Measurements from ENCODE around the gene ARMH4. TPM values are rescaled to one million over a fixed set of nuclear protein-coding genes. Genes with fewer than 3 reads are reported as not detected.

The ARMH4 gene
- total RNA-seq, 1 donor from 2014 or later = not detected

GRCh38 chr14:58100735-58101368 is 51.2 kb downstream of the ARMH4 start:
- intact Hi-C loops (cut with micrococcal nuclease) = no loop called here
- DNase-seq (no peak), ATAC-seq (ENCODE audit: low read depth) (no peak)
- no peaks in the 10 kb centered on the region for H3K36me3 Mint-ChIP-seq (ENCODE audit: low read depth)
- no peak overlapping the region for H3K27ac Mint-ChIP-seq
- no peak for TF ChIP-seq CTCF (IDR thresholded peaks at IDR 0.05)
- H3K4me3 Mint-ChIP-seq = no peak overlapping the region
- POLR2A ChIA-PET = no interaction called here
- H3K9me3 Mint-ChIP-seq = no peaks in the 10 kb centered on the region
- no peaks in the 10 kb centered on the region for H3K4me1 Mint-ChIP-seq
- no peaks in the 10 kb centered on the region for H3K27me3 Mint-ChIP-seq
- CTCF ChIA-PET = no interaction called here

- TF ChIP-seq CTCF (IDR thresholded peaks at IDR 0.05) = no peak
- Mint-ChIP-seq H3K4me1 (no peaks in the 10 kb centered on the region), H3K27me3 (peaks cover 2% of the 10 kb centered on the region), H3K27ac (no peak overlapping the region), H3K9me3 (no peaks in the 10 kb centered on the region), H3K4me3 (no peak overlapping the region), H3K36me3 (ENCODE audit: low read depth) (no peaks in the 10 kb centered on the region)
- CTCF ChIA-PET = no interaction called here
- POLR2A ChIA-PET = no interaction called here
- intact Hi-C loops (cut with micrococcal nuclease) = no loop called here
- DNase-seq (no peak), ATAC-seq (ENCODE audit: low read depth) (no peak)
Measured at GRCh38 chr14:58099682-58100081, 52.3 kb downstream of the ARMH4 start.

- H3K9me3 Mint-ChIP-seq = no peaks in the 10 kb centered on the region
- H3K4me1 Mint-ChIP-seq = no peaks in the 10 kb centered on the region
- ChIA-PET POLR2A (no interaction called here), CTCF (no interaction called here)
- H3K27ac Mint-ChIP-seq = no peak overlapping the region
- ATAC-seq (ENCODE audit: low read depth) = no peak
- intact Hi-C loops (cut with micrococcal nuclease) = no loop called here
- H3K36me3 Mint-ChIP-seq (ENCODE audit: low read depth) = no peaks in the 10 kb centered on the region
- no peak overlapping the region for H3K4me3 Mint-ChIP-seq
- DNase-seq = no peak
- no peak for TF ChIP-seq CTCF (IDR thresholded peaks at IDR 0.05)
- peaks cover 2% of the 10 kb centered on the region for H3K27me3 Mint-ChIP-seq
Measured at GRCh38 chr14:58098507-58098906, 53.5 kb downstream of the ARMH4 start.

- intact Hi-C loops (cut with micrococcal nuclease) = no loop called here
- ATAC-seq (ENCODE audit: low read depth) (no peak), DNase-seq (no peak)
- no peak for TF ChIP-seq CTCF (IDR thresholded peaks at IDR 0.05)
- POLR2A ChIA-PET = no interaction called here
- Mint-ChIP-seq H3K4me3 (no peak overlapping the region), H3K4me1 (no peaks in the 10 kb centered on the region), H3K9me3 (no peaks in the 10 kb centered on the region), H3K36me3 (ENCODE audit: low read depth) (no peaks in the 10 kb centered on the region), H3K27ac (no peak overlapping the region), H3K27me3 (peaks cover 5% of the 10 kb centered on the region)
- CTCF ChIA-PET = no interaction called here
Measured at GRCh38 chr14:58096731-58097130, 55.3 kb downstream of the ARMH4 start.

GRCh38 chr14:58091883-58092630 is 60.0 kb downstream of the ARMH4 start:
- no peak for DNase-seq
- no peak overlapping the region for H3K4me3 Mint-ChIP-seq
- POLR2A ChIA-PET = no interaction called here
- CTCF ChIA-PET = no interaction called here
- no peak overlapping the region for H3K27ac Mint-ChIP-seq
- no peaks in the 10 kb centered on the region for H3K9me3 Mint-ChIP-seq
- peaks cover 5% of the 10 kb centered on the region for H3K27me3 Mint-ChIP-seq
- H3K4me1 Mint-ChIP-seq = no peaks in the 10 kb centered on the region
- no peak for ATAC-seq (ENCODE audit: low read depth)
- TF ChIP-seq CTCF (IDR thresholded peaks at IDR 0.05) = no peak
- no peaks in the 10 kb centered on the region for H3K36me3 Mint-ChIP-seq (ENCODE audit: low read depth)
- intact Hi-C loops (cut with micrococcal nuclease) = no loop called here
